Cardiac muscle cell (in vitro differentiated cells and primary cell): ENCODE data around the gene UBE2D1. TPM values are rescaled to one million over a fixed set of nuclear protein-coding genes. Genes with fewer than 3 reads are reported as not detected.

Experiments
- DNase-seq, 2 donors: peaks; one replicate each; pipeline versions ENCODE4 v3.0.0 to v3.0.0-alpha.2; 2010 to 2017; ENCODE audit warnings: low read depth in 1 of 2, low spot score in 1 of 2
- H3K27ac ChIP-seq: fragments of 200-600 bp; sonication (generic); 2 replicates; pipeline ENCODE4 v1.5.1; 2016
- H3K27me3 ChIP-seq: fragments of 200-600 bp; sonication (generic); 2 replicates; pipeline ENCODE4 v1.6.0; 2016; ENCODE audit warnings: control low read depth
- H3K36me3 ChIP-seq: fragments of 200-600 bp; sonication (generic); 2 replicates; pipeline ENCODE4 v1.5.1; 2016; ENCODE audit warnings: control low read depth
- H3K4me1 ChIP-seq: fragments of 200-600 bp; sonication (generic); 2 replicates; pipeline ENCODE4 v1.8.1; 2017; ENCODE audit warnings: low read depth, mild to moderate bottlenecking, mixed run types
- H3K4me3 ChIP-seq: fragments of 200-600 bp; sonication (generic); 2 replicates; pipeline ENCODE4 v1.5.1; 2016; ENCODE audit warnings: mild to moderate bottlenecking
- H3K9me3 ChIP-seq: fragments of 200-600 bp; sonication (generic); 2 replicates; pipeline ENCODE4 v1.5.1; 2017; ENCODE audit warnings: low read depth, mild to moderate bottlenecking, control low read depth
- CTCF ChIP-seq: IDR thresholded peaks from 2 replicates; pipeline ENCODE4 v1.5.1; 2012; ENCODE audit warnings: low read depth, mild to moderate bottlenecking, low read length
- polyA plus RNA-seq: library from polyadenylated mRNA; unstranded; fragments of >200 nt; fragmentation: Nextera tagmentation; extraction: Ambion mirVana; gene quantifications from 2 replicates; pipeline ENCODE4 v1.2.1, GENCODE V29; 2016
- total RNA-seq: library from RNA; depleted of rRNA; stranded (reverse); fragments of >200 nt; gene quantifications from 2 replicates; pipeline ENCODE4 v1.2.3, GENCODE V29; 2016

Gene UBE2D1
- total and polyA plus RNA-seq, 2 experiments from 2014 or later: 12.6 to 27.4 TPM

DNA sequence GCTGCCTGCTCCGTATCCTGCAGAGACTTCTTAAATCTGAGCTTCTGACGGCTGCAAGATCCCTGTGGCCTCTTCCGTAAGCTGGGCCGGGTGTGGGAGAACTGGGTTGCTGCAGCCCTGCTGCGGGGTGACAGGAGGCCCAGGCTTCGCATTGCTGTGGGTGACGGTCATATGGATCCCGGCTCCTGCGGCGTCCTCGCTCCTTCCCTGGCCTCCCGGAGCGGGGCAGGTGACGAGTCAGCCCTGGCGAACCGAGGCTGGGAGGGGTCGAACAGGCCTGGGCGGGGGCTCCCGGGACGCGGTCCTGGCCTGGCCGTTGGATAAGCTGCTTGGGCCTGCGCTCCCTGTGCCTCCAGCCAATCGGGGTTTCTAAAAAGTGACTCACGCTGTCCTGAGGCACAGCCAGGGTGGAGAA lies 7.8 kb upstream of the UBE2D1 start:
- H3K9me3 ChIP-seq: no peaks in the 10 kb centered on the region
- H3K4me3 ChIP-seq: no peak overlapping the region
- DNase-seq: peak in 1 of 2 donors; percentile 80

DNA sequence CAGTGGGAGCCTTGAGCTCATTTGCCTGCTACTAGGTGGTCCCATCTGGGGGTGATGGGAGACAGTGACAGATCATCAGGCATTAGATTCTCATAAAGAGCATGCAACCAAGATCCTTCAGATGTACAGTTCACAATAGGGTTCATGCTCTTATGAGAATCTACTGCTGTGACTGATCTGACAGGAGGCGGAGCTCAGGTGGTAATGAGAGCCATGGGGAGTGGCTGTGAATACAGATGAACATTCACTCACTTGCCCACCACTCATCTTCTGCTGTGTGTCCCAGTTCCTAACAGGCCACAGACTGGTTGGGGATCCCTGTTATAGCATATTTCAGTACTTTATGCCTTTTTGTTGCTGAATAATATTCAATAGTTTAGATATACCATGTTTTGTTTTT lies 6.6 kb upstream of the UBE2D1 start:
- DNase-seq: no peak
- no peak overlapping the region for H3K4me3 ChIP-seq
- no peaks in the 10 kb centered on the region for H3K9me3 ChIP-seq
- no peak for TF ChIP-seq CTCF
- H3K36me3 ChIP-seq: no peaks in the 10 kb centered on the region
- no peaks in the 10 kb centered on the region for H3K4me1 ChIP-seq
- no peaks in the 10 kb centered on the region for H3K27me3 ChIP-seq
- no peak overlapping the region for H3K27ac ChIP-seq

More for the DNA sequence above, 7.8 kb upstream of the UBE2D1 start:
- Histone ChIP-seq H3K4me1 (no peaks in the 10 kb centered on the region), H3K36me3 (no peaks in the 10 kb centered on the region), H3K27ac (no peak overlapping the region), H3K27me3 (no peaks in the 10 kb centered on the region)
- TF ChIP-seq CTCF: no peak

GRCh38 chr10:58330431-58330830 lies 4.4 kb upstream of the UBE2D1 start:
- Histone ChIP-seq H3K4me1 (no peaks in the 10 kb centered on the region), H3K36me3 (no peaks in the 10 kb centered on the region), H3K4me3 (no peak overlapping the region), H3K27ac (no peak overlapping the region), H3K27me3 (no peaks in the 10 kb centered on the region), H3K9me3 (no peaks in the 10 kb centered on the region)
- DNase-seq: no peak
- no peak for TF ChIP-seq CTCF

DNA sequence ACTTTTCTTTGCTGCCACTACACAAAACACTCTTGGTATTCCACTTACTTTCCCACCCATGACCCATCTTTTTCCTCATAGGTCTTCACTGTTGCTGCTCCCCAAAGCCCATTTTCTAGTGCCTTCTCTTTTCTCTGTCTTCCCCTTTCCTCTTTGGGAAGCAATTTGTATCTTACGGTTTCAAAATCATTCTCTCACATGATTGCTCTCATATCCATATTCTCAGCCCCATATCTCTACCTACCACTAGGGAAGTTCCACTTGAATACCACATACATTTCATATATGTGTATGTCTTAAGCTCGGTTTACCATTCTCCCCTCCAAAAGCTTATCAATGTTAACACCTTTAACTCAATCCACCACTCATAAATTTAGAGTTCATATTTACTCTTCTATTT lies 3.2 kb upstream of the UBE2D1 start:
- no peak for DNase-seq
- Histone ChIP-seq H3K4me1 (peaks cover 8% of the 10 kb centered on the region), H3K36me3 (no peaks in the 10 kb centered on the region), H3K9me3 (no peaks in the 10 kb centered on the region), H3K4me3 (no peak overlapping the region), H3K27me3 (no peaks in the 10 kb centered on the region), H3K27ac (no peak overlapping the region)
- no peak for TF ChIP-seq CTCF

- Histone ChIP-seq H3K9me3 (no peaks in the 10 kb centered on the region), H3K4me3 (peak overlapping the region; percentile 80), H3K4me1 (peaks cover 8% of the 10 kb centered on the region), H3K27me3 (no peaks in the 10 kb centered on the region), H3K27ac (peak overlapping the region; percentile 57), H3K36me3 (no peaks in the 10 kb centered on the region)
- peak; percentile 28 to 41 for DNase-seq
- no peak for TF ChIP-seq CTCF
These were observed 650 bp downstream of the UBE2D1 start for GRCh38 chr10:58335306-58336005.
